Medulla oblongata (tissue), 1 donor: ENCODE data around the gene AKT2.

Experiments
- DNase-seq: peaks from one replicate; pipeline ENCODE4 v3.0.0-alpha.2; 2015; ENCODE audit errors: extremely low spot score

Gene AKT2

DNA sequence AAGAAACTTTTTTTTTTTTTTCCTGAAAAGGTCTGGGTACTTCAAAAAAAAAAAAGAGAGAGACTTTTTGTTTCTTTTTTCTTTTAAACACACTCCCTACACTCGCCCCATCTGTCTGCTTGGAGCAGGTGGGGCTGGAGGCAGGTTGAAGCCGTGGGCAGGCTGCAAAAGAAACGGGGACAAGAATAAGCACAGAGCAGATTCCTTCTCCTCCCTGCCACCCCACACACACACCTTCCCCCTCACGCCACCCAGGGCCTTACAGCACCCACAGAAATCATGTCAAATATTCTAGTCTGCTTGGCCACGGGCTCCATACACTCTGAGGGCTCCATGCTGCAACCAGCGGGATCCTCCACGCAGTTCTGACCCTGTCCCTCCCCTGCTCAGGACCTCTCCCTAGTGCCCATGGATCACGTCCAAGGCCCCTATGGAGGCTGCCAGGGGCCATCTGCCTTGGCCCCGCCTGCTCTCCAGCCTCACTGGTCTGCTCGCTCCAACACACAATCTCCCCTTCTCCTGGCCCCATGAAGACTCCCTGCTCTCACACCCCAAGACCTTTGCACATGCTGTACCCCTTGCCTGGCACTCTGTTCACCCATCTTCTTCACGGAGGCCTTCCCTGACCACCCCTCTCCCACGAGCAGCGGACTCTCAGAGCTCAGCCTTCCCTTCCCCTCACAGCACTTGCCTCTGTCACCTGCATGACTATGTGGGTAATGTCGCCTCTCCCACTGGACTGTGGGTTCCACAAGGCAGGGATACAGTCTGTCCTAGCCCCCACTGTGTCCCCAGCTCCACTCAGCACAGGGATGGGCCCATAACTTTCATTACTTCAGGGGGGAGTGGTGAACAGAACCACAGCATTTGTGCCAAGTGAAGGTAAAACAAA, 11.4 kb downstream of the AKT2 start:
- DNase-seq: no peak

GRCh38 chr19:40272261-40272660, 12.9 kb downstream of the AKT2 start:
- DNase-seq: no peak

GRCh38 chr19:40271706-40272105, 13.4 kb downstream of the AKT2 start:
- DNase-seq: no peak

- no peak for DNase-seq
Observed at GRCh38 chr19:40270362-40271089, 14.6 kb downstream of the AKT2 start.

DNA sequence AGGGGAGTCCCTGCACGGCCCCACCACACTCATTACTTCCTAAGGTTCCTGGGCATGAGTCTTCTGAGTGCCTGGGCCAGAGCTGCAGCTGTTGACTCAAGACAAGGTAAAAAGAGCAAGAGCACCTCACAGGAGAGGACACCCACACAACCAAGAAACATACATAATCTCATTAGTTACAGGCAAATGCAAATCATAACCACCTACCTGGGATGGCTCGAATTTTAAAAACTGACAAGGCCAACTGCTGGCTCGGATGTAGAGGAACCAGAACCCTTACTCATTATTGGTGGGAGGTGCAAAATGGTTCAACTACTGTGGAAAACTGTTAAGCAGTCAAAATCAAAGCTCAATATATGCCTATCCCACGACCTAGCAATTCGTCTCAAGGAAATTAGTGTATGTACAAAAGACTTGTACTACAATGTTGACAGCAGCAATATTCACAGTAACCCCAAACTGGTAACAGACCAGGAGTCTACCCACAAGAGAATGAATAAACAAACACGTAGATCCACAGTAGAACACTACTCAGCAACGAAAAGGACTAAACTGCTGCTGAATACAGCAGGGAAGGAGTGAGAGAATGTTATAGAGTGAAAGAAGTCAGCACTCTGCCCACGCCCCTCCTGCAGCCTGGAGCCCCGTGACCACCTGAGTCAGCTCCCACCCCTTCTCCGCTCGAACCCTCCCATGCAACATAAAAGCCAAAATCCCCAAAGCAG, 15.8 kb downstream of the AKT2 start:
- no peak for DNase-seq

DNA sequence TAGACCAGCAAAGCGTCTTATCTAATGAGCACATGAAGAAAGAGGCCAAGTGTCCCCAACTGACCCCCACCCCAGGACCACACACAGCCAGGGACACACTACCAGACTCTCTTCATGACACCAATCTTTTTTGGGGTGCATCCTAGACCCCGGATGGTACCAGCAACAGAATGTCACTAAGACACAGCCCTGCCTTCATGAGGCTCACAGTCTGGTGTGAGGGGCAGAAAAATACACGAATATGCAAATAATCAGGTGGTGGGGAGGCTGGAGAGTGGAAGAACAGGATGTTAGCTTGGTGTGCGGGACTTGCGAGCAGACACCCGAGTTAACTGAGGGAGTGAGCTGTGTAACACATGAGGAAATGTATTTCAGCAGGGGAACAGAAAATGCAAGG, 17.5 kb downstream of the AKT2 start:
- no peak for DNase-seq

- no peak for DNase-seq
Observed at GRCh38 chr19:40266912-40267600, 18.1 kb downstream of the AKT2 start.

DNA sequence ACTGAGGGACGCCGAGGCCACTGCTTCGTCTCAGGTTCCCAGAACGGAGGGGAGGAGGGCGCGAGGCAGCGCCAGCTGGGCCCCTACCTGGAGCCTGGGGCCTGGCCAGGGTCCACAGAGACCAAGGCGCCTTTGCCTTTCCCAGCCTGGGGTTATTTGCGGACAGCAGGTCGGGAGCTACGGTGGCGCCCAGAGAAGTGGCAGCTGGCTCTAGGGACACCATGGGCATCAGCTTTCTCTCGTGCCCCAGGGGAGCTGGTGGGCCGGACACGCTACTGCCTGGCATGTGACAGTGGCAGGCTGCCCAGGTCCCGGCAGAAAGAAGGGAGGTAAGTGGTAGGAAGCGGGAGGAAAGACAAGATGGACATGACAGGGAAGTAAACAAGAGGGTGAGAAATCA, 19.0 kb downstream of the AKT2 start:
- no peak for DNase-seq

DNA sequence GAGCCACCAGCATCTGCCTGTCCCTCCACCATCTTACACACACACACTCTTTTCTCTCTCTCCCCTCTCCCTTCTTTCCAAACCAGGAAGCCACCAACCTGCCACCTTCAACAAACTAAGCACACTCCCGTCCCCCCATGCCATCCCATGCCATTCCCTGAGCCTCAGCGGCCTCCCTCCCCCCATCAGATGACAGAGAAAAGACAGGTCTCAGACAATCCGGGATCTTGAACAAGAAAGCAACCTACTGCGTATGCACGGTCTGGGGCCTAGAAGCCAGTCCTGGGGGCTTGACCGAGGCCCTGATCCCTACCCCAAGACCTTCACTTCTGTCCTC, 19.4 kb downstream of the AKT2 start:
- no peak for DNase-seq

GRCh38 chr19:40265055-40265762, 19.9 kb downstream of the AKT2 start:
- DNase-seq: no peak

- no peak for DNase-seq
Observed at GRCh38 chr19:40264314-40265054, 20.7 kb downstream of the AKT2 start.

DNA sequence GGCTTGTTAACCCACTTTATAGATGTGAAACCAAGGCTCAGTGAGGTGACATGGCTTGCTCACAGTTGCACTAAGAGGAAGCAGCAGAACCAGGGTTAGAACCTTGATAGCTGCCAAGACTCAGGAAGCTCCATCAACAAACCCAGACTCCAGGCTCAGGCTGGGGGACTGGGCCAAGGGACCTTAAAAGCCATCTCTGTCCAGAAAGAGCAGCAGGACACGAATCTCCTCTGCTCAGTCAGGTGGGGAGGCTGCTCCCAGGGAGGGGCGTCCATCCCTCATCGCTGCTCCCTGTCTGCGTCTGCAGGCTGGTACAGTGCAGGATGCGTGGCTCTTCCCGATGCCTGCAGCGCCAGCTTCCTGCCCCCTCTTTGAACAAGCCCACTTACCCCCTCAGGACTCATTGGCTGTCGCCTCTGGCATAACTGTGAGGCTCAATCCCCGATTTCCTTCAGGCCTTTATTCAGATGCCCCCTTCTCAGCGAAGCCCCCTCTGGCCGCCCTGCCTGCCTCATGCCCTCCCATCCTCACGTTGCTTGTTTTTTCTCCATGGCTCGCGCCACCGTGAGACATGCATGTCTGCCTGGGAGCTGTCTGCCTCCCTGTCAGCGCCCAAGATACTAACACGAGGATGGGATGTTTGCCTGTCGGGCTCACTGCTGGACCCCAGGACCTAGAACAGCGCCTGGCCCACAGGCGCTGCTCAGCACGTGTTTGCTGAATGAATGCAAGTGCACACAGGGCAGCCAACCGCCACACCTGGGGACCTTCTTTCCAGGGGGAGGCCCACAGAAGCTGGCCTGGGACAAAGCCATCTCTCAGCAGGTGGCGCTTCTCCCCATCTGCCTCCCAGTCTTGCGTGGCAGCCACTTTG, 21.5 kb downstream of the AKT2 start:
- DNase-seq: no peak

DNA sequence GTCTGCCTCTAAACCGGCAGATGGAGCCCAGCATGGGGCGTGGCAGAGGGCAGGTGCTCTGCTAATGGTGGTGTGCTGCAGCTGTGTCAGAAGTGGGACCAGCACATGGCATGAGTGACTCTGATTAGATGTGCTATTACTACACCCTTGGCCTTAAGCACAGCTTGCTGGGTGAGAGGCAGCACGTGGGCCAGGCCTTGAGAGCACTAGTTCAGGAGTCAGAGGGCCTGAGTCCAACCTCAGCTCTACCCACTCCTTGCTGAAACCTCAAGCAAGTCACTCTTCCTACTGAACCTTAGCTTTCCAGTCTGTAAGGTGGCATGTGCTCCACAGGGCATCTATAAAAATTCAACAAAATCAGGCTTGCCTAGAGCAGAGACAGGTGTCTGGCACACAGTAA, 22.7 kb downstream of the AKT2 start:
- no peak for DNase-seq

DNA sequence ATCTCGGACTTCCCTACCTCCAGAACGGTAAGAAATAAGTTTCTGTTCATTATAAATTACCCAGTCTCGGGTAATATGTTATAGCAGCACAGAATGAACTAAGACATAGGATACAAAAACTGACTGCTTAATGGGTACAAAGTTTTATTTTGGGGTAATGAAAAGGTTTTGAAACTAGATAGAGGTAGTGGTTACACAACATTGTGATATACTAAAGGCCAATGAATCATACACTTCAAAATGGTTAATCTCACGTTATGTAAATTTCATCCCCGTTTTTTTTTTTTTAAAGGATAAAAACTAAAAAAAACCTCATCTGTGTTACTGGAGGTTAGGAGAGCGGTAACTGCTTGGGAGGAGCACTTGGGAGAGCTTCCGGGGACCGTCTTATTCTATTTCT, 23.5 kb downstream of the AKT2 start:
- DNase-seq: no peak

- DNase-seq: no peak
Observed at GRCh38 chr19:40257096-40257517, 28.0 kb downstream of the AKT2 start.

DNA sequence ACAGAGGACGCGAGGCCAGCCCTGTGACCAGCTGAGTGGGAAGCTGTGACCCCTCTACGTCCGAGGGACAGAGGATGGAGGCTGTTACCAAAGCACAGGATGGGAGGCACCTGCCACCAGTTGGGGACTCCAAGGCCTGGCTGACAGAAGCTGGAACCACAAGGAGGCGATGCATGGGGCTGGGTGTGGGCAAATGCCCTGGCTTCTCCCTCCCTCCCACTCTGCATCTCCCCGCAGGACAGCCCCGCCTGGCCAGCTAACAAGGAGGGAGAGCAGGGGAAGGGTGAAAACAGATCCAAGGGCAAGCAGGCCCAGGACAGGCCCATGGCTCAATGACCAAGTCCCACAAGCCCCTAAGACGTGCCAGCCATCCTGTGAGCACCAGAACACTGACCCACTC, 28.6 kb downstream of the AKT2 start:
- no peak for DNase-seq

DNA sequence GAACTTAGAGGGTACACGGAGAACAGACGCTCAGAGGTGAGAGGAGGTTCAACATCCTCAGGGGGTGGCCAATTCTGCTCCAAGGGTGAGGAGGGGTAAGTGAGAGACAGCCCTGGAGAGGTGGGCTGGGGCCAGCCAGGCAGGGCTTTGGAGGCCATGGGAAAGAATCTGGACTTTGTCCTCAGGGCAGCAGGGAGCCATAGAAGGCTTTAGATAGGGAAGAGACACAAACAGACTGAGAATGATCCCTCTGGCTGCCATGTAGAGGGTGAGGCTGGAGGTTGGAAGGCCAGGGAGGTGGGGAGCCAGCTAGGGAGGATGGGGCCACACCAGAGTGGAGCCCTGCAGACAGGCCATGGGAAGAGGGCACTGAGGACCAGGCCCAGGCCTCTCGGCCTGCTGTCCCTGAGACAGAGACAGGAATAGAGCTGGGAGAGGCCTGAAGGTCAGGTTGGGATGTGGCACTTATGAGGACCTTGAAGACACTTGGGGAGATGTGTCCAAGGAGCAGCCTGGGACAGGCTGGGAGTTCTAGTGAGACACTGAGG, 29.5 kb downstream of the AKT2 start:
- DNase-seq: no peak

GRCh38 chr19:40254714-40255418, 30.3 kb downstream of the AKT2 start:
- DNase-seq: no peak

DNA sequence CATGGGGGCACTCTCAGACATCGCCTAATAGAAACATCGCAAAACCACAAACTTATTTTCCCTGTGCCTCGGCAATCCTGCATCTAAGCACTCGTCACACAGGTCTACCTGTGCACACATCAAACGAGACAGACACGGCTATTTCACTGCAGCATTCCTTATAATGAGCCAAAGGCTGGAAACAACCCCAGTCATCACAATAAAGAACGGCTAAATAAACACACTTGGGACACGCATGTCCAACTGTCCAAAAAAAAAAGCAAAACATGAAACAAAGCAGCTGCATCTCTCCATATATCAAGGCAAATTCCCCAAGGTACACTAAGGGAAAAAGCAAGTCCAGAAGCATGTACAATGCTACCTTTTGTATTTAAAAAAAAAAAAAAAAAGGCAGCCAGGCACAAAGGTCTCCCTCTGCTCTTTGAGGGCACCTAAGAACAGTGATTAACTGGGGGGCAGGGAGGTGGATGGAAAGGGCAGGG, 31.5 kb downstream of the AKT2 start:
- no peak for DNase-seq
